ENCODE results near the gene PIANP. TPM values are rescaled to one million over a fixed set of nuclear protein-coding genes. Genes with fewer than 3 reads are reported as not detected.

Gene PIANP
- polyA plus RNA-seq (2013, experiment 1 of 2) = 30.7 TPM
- polyA plus RNA-seq (2013, experiment 2 of 2) = 30.4 TPM

GRCh38 chr12:6700646-6701051 is at the start of gene PIANP:
TSS of gene PIANP (minus strand) at chr12:6700815. CDS start at chr12:6698061, 2,754 bp downstream.
- H3K4me3 ChIP-seq (ENCODE audit: low read length in 2 of 2) = peak within 1 kb of the TSS; percentile 81 to 98
- peak within 1 kb of the TSS; percentile 65 for H3K4me2 ChIP-seq (ENCODE audit: insufficient read depth, low read length, poor library complexity, severe bottlenecking)
- H3K4ac ChIP-seq (ENCODE audit: low read length) = peak within 1 kb of the TSS; percentile 80
- H2BK5ac ChIP-seq (ENCODE audit: low read length) = peak within 1 kb of the TSS; percentile 93
- peaks cover 9 to 16% of the 10 kb centered on the region in 2 donors for H3K4me1 ChIP-seq (ENCODE audit: control insufficient read depth in 2 of 2, insufficient read depth in 1 of 2, low read depth in 1 of 2, low read length in 2 of 2)
- peak within 1 kb of the TSS; percentile 97 for H2AFZ ChIP-seq (ENCODE audit: low read length)
- peak within 1 kb of the TSS; percentile 100 for H3K9ac ChIP-seq (ENCODE audit: low read depth, low read length, poor library complexity)
- H2BK12ac ChIP-seq (ENCODE audit: low read length) = peak within 1 kb of the TSS; percentile 63
- peak within 1 kb of the TSS; percentile 26 for H3K27ac ChIP-seq (replicated peaks; ENCODE audit: low read length)
- H2BK15ac ChIP-seq (ENCODE audit: low read length) = peak within 1 kb of the TSS; percentile 99
- H2AK5ac ChIP-seq (ENCODE audit: low read depth, low read length) = peak within 1 kb of the TSS; percentile 91
- no CpG with 5 or more reads among the region's 43 CpGs for WGBS, 2 donors (ENCODE audit: extremely low coverage in 2 of 2, insufficient read length in 2 of 2, insufficient replicate concordance in 1 of 2)
- H4K91ac ChIP-seq (ENCODE audit: low read depth, low read length, poor library complexity) = peak within 1 kb of the TSS; percentile 92
- H3K9me3 ChIP-seq (replicated peaks in 1 of 2; ENCODE audit: control insufficient read depth in 2 of 2, insufficient read depth in 1 of 2, low read depth in 1 of 2, low read length in 2 of 2) = no peaks in the 10 kb centered on the region
- H3K14ac ChIP-seq (ENCODE audit: low read length) = peak within 1 kb of the TSS; percentile 100
- DNase-seq (ENCODE audit: low spot score) = peak; percentile 23
- peak within 1 kb of the TSS; percentile 94 for H3K23ac ChIP-seq (ENCODE audit: low read depth, low read length, poor library complexity)
- peaks cover 0 to 12% (median 7%) of the 10 kb centered on the region in 3 experiments for H3K27me3 ChIP-seq (ENCODE audit: control insufficient read depth in 3 of 3, insufficient read depth in 3 of 3, low read depth in 1 of 3, low read length in 3 of 3)
- peak within 1 kb of the TSS; percentile 99 for H2BK120ac ChIP-seq (ENCODE audit: low read depth, low read length)
- H3K36me3 ChIP-seq (replicated peaks in 1 of 2; ENCODE audit: control insufficient read depth in 2 of 2, insufficient read depth in 2 of 2, low read length in 2 of 2) = peaks cover 10 to 14% of the 10 kb centered on the region in 2 donors
- H3K18ac ChIP-seq (ENCODE audit: low read length) = peak within 1 kb of the TSS; percentile 99
- peak within 1 kb of the TSS; percentile 89 for H4K8ac ChIP-seq (ENCODE audit: low read depth, low read length)
- H3K79me1 ChIP-seq (ENCODE audit: low read depth, low read length) = peaks cover 15% of the 10 kb centered on the region

- H2BK120ac ChIP-seq (ENCODE audit: low read depth, low read length) = no peak overlapping the region
- H3K27me3 ChIP-seq (ENCODE audit: control insufficient read depth in 3 of 3, insufficient read depth in 3 of 3, low read depth in 1 of 3, low read length in 3 of 3) = no peaks in the 10 kb centered on the region
- no peak overlapping the region for H2BK12ac ChIP-seq (ENCODE audit: low read length)
- no CpG with 5 or more reads among the region's 28 CpGs for WGBS, 2 donors (ENCODE audit: extremely low coverage in 2 of 2, insufficient read length in 2 of 2, insufficient replicate concordance in 1 of 2)
- no peak overlapping the region for H3K14ac ChIP-seq (ENCODE audit: low read length)
- H3K18ac ChIP-seq (ENCODE audit: low read length) = no peak overlapping the region
- no peak overlapping the region for H3K4me3 ChIP-seq (ENCODE audit: low read length in 2 of 2)
- DNase-seq (ENCODE audit: low spot score) = no peak
- no peak overlapping the region for H4K91ac ChIP-seq (ENCODE audit: low read depth, low read length, poor library complexity)
- H2AK5ac ChIP-seq (ENCODE audit: low read depth, low read length) = no peak overlapping the region
- peaks cover 52 to 66% of the 10 kb centered on the region in 2 donors for H3K36me3 ChIP-seq (replicated peaks in 1 of 2; ENCODE audit: control insufficient read depth in 2 of 2, insufficient read depth in 2 of 2, low read length in 2 of 2)
- H3K27ac ChIP-seq (replicated peaks; ENCODE audit: low read length) = no peak overlapping the region
- H4K8ac ChIP-seq (ENCODE audit: low read depth, low read length) = no peak overlapping the region
- H2BK15ac ChIP-seq (ENCODE audit: low read length) = no peak overlapping the region
- H2BK5ac ChIP-seq (ENCODE audit: low read length) = no peak overlapping the region
- no peak overlapping the region for H3K23ac ChIP-seq (ENCODE audit: low read depth, low read length, poor library complexity)
- peaks cover 7% of the 10 kb centered on the region for H3K79me1 ChIP-seq (ENCODE audit: low read depth, low read length)
- H3K4me1 ChIP-seq (ENCODE audit: control insufficient read depth in 2 of 2, insufficient read depth in 1 of 2, low read depth in 1 of 2, low read length in 2 of 2) = peaks cover 8 to 12% of the 10 kb centered on the region in 2 donors
- no peaks in the 10 kb centered on the region for H3K9me3 ChIP-seq (replicated peaks in 1 of 2; ENCODE audit: control insufficient read depth in 2 of 2, insufficient read depth in 1 of 2, low read depth in 1 of 2, low read length in 2 of 2)
- no peak overlapping the region for H3K9ac ChIP-seq (ENCODE audit: low read depth, low read length, poor library complexity)
- H2AFZ ChIP-seq (ENCODE audit: low read length) = no peak overlapping the region
- H3K4me2 ChIP-seq (ENCODE audit: insufficient read depth, low read length, poor library complexity, severe bottlenecking) = no peak overlapping the region
- H3K4ac ChIP-seq (ENCODE audit: low read length) = no peak overlapping the region
Measured at GRCh38 chr12:6748761-6749160, 48.1 kb upstream of the PIANP start.

GRCh38 chr12:6747216-6747615 is 46.6 kb upstream of the PIANP start:
- H3K9ac ChIP-seq (ENCODE audit: low read depth, low read length, poor library complexity) = no peak overlapping the region
- H2BK5ac ChIP-seq (ENCODE audit: low read length) = no peak overlapping the region
- no peak for DNase-seq (ENCODE audit: low spot score)
- H3K27ac ChIP-seq (replicated peaks; ENCODE audit: low read length) = no peak overlapping the region
- no peak overlapping the region for H2AK5ac ChIP-seq (ENCODE audit: low read depth, low read length)
- H2BK120ac ChIP-seq (ENCODE audit: low read depth, low read length) = no peak overlapping the region
- H3K4me3 ChIP-seq (ENCODE audit: low read length in 2 of 2) = no peak overlapping the region
- no peak overlapping the region for H2BK15ac ChIP-seq (ENCODE audit: low read length)
- H3K18ac ChIP-seq (ENCODE audit: low read length) = no peak overlapping the region
- no peaks in the 10 kb centered on the region for H3K9me3 ChIP-seq (replicated peaks in 1 of 2; ENCODE audit: control insufficient read depth in 2 of 2, insufficient read depth in 1 of 2, low read depth in 1 of 2, low read length in 2 of 2)
- H3K23ac ChIP-seq (ENCODE audit: low read depth, low read length, poor library complexity) = no peak overlapping the region
- peaks cover 8 to 9% of the 10 kb centered on the region in 2 donors for H3K4me1 ChIP-seq (ENCODE audit: control insufficient read depth in 2 of 2, insufficient read depth in 1 of 2, low read depth in 1 of 2, low read length in 2 of 2)
- no peak overlapping the region for H3K14ac ChIP-seq (ENCODE audit: low read length)
- H4K91ac ChIP-seq (ENCODE audit: low read depth, low read length, poor library complexity) = no peak overlapping the region
- no CpG with 5 or more reads among the region's 4 CpGs for WGBS, 2 donors (ENCODE audit: extremely low coverage in 2 of 2, insufficient read length in 2 of 2, insufficient replicate concordance in 1 of 2)
- no peak overlapping the region for H2BK12ac ChIP-seq (ENCODE audit: low read length)
- H3K36me3 ChIP-seq (replicated peaks in 1 of 2; ENCODE audit: control insufficient read depth in 2 of 2, insufficient read depth in 2 of 2, low read length in 2 of 2) = peaks cover 52 to 66% of the 10 kb centered on the region in 2 donors
- no peak overlapping the region for H4K8ac ChIP-seq (ENCODE audit: low read depth, low read length)
- no peaks in the 10 kb centered on the region for H3K27me3 ChIP-seq (ENCODE audit: control insufficient read depth in 3 of 3, insufficient read depth in 3 of 3, low read depth in 1 of 3, low read length in 3 of 3)
- peaks cover 7% of the 10 kb centered on the region for H3K79me1 ChIP-seq (ENCODE audit: low read depth, low read length)
- H3K4me2 ChIP-seq (ENCODE audit: insufficient read depth, low read length, poor library complexity, severe bottlenecking) = no peak overlapping the region
- H3K4ac ChIP-seq (ENCODE audit: low read length) = no peak overlapping the region
- no peak overlapping the region for H2AFZ ChIP-seq (ENCODE audit: low read length)

DNA sequence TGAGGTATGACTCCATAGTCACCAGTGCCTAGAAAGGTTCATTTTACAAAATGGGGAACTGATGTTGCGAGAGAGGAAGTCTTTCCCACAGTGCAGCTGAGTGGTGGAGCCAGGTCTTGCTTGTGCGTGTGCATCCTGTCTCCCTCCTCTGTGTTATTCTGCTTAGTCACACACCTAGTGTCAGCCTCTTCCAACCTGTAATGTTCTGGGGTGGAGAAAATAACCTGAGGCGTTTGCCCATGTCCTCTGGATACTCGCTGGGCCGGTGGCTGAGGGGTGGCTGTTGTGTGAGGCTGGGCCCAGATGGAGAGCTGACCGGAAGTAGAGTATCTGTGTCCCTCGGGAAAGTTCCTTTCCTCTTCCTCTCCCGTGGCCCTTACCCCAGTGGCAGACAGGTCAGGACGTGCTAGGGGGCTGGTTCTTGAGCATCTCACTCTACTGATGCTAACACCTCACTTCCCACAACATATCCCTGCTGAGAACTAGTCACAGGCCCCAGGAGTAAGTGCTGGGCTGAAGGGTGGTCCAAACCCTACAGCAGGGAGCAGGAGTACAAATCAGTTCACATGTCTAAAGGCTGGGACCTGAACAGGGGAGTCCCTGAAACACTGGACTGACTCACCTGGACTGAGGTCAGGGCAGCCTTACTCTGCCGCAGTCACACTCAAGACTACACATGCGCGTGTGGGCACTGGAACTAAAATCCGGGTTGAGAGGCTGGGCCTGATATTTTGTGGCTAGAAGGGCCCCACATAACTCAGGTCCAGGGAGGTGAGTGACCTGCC is 45.3 kb upstream of the PIANP start:
- no peak overlapping the region for H3K23ac ChIP-seq (ENCODE audit: low read depth, low read length, poor library complexity)
- no peak overlapping the region for H3K4ac ChIP-seq (ENCODE audit: low read length)
- no peak overlapping the region for H2BK5ac ChIP-seq (ENCODE audit: low read length)
- no peak overlapping the region for H2BK15ac ChIP-seq (ENCODE audit: low read length)
- no CpG with 5 or more reads among the region's 13 CpGs for WGBS, 2 donors (ENCODE audit: extremely low coverage in 2 of 2, insufficient read length in 2 of 2, insufficient replicate concordance in 1 of 2)
- no peak overlapping the region for H3K4me3 ChIP-seq (ENCODE audit: low read length in 2 of 2)
- H3K4me2 ChIP-seq (ENCODE audit: insufficient read depth, low read length, poor library complexity, severe bottlenecking) = no peak overlapping the region
- H3K9ac ChIP-seq (ENCODE audit: low read depth, low read length, poor library complexity) = no peak overlapping the region
- no peak overlapping the region for H2AFZ ChIP-seq (ENCODE audit: low read length)
- no peaks in the 10 kb centered on the region for H3K27me3 ChIP-seq (ENCODE audit: control insufficient read depth in 3 of 3, insufficient read depth in 3 of 3, low read depth in 1 of 3, low read length in 3 of 3)
- H2BK120ac ChIP-seq (ENCODE audit: low read depth, low read length) = no peak overlapping the region
- no peak overlapping the region for H3K27ac ChIP-seq (replicated peaks; ENCODE audit: low read length)
- DNase-seq (ENCODE audit: low spot score) = no peak
- H2AK5ac ChIP-seq (ENCODE audit: low read depth, low read length) = no peak overlapping the region
- no peak overlapping the region for H3K14ac ChIP-seq (ENCODE audit: low read length)
- no peak overlapping the region for H4K8ac ChIP-seq (ENCODE audit: low read depth, low read length)
- H3K79me1 ChIP-seq (ENCODE audit: low read depth, low read length) = no peaks in the 10 kb centered on the region
- no peak overlapping the region for H4K91ac ChIP-seq (ENCODE audit: low read depth, low read length, poor library complexity)
- no peak overlapping the region for H3K18ac ChIP-seq (ENCODE audit: low read length)
- H2BK12ac ChIP-seq (ENCODE audit: low read length) = no peak overlapping the region
- peaks cover 3 to 4% of the 10 kb centered on the region in 2 donors for H3K4me1 ChIP-seq (ENCODE audit: control insufficient read depth in 2 of 2, insufficient read depth in 1 of 2, low read depth in 1 of 2, low read length in 2 of 2)
- H3K36me3 ChIP-seq (replicated peaks in 1 of 2; ENCODE audit: control insufficient read depth in 2 of 2, insufficient read depth in 2 of 2, low read length in 2 of 2) = peaks cover 43 to 53% of the 10 kb centered on the region in 2 donors
- H3K9me3 ChIP-seq (replicated peaks in 1 of 2; ENCODE audit: control insufficient read depth in 2 of 2, insufficient read depth in 1 of 2, low read depth in 1 of 2, low read length in 2 of 2) = no peaks in the 10 kb centered on the region
